ENCODE results near the gene GNB1L. TPM values are rescaled to one million over a fixed set of nuclear protein-coding genes. Genes with fewer than 3 reads are reported as not detected.

Gene GNB1L
- polyA plus RNA-seq, 3 donors from 2014 or later, result 19.1 to 30.6 (median 20.3) TPM

DNA sequence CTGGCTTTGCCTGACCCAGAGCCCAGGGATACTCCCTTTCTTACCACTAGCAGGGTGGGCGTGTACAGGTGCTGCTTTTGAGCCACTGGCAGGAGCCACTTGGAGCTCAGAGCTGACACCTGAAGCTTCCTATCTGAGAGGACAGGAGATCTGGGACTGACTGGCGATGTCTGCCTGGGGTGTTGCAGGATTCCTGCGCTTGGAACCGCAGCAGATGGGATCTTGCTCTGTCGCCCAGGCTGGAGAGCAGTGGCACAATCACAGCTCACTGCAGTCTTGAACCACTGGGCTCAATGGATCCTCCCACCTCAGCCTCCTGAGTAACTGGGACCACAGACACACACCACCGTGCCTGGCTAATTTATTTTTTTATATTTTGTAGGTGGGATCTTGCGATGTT is 113.6 kb downstream of the GNB1L start:
- Mint-ChIP-seq H3K4me1 (no peaks in the 10 kb centered on the region), H3K4me3 (no peak overlapping the region), H3K27ac (no peak overlapping the region), H3K9me3 (no peaks in the 10 kb centered on the region), H3K36me3 (no peaks in the 10 kb centered on the region), H3K27me3 (ENCODE audit: low read depth in 3 of 3) (peaks cover 0 to 2% (median 1%) of the 10 kb centered on the region in 3 donors)
- DNase-seq, result no peak

DNA sequence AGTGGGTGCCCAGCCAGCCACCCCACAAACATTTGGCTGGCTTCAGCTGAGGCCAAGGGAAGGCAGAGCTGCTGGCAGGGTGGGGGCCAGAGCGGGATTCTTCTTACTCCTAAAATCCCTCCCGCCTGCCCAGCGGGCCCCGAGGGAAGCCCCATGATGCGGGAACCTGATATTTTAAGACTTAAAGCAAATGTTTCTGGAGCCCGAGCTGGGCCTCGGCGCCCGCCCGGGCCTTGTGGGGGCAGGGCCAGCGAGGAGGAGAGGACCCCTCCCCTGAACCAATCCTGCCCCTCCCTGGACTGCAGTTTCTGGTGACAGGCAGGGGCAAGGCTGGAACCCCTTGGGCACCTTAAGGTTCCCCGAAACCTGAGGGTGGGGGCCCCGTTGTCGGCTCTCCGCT is 114.1 kb downstream of the GNB1L start:
- no peak for DNase-seq
- Mint-ChIP-seq H3K4me3 (no peak overlapping the region), H3K27ac (no peak overlapping the region), H3K36me3 (no peaks in the 10 kb centered on the region), H3K27me3 (ENCODE audit: low read depth in 3 of 3) (peaks cover 0 to 2% (median 1%) of the 10 kb centered on the region in 3 donors), H3K9me3 (no peaks in the 10 kb centered on the region), H3K4me1 (no peaks in the 10 kb centered on the region)

DNA sequence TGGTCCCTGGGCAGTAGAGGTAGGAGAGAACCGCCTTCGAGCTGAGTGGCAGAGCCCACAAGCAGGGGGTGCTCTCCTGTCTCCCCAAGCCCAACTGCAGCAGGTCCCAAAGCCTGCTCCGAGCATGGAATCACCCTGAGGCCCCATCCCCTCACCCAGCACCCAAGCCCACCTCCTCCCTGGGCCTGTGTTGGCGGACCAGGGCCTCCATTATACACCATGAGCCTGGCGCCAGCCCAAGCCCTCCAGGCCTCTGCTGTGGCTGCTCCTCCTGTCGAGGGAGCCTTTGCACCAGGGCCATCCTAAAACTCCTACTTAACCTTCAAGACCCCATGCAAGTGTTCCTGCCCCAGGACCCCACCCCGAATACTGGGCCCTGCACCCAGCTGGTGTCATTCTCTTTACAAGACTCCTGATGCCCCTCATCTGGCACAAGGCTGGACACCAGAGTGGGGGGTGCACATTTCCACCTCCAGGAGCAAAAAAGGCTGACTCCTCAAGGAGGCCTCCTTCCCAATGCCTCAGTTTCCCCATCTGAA is 114.7 kb downstream of the GNB1L start:
- H3K27ac Mint-ChIP-seq, result no peak overlapping the region
- H3K9me3 Mint-ChIP-seq, result no peaks in the 10 kb centered on the region
- peaks cover 0 to 2% (median 1%) of the 10 kb centered on the region in 3 donors for H3K27me3 Mint-ChIP-seq (ENCODE audit: low read depth in 3 of 3)
- H3K4me3 Mint-ChIP-seq, result no peak overlapping the region
- DNase-seq, result no peak
- H3K4me1 Mint-ChIP-seq, result no peaks in the 10 kb centered on the region
- no peaks in the 10 kb centered on the region for H3K36me3 Mint-ChIP-seq

DNA sequence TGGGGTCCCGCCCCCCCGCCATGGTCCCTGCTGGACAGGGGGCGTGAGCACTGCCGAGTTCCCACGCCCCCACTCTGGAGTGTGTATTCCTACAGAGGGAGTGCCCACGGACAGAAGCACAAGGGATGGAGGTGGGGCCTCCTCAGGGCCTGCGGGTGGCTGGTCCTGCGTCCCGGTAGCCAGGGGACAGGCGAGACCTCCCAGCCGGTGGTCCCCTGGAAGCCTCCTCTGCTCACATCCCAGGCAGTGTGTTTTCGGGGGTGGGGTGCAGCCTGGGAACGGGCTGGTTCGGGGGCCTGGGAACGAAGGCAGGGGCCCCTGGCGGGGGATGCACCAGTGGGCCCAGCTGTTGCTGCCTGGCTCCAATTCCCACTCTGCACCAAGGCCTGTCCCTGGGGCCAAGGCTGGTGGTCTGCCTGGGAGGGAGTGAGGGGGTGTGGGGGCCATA is 115.2 kb downstream of the GNB1L start:
- H3K27ac Mint-ChIP-seq, result no peak overlapping the region
- H3K36me3 Mint-ChIP-seq, result no peaks in the 10 kb centered on the region
- H3K9me3 Mint-ChIP-seq, result no peaks in the 10 kb centered on the region

DNA sequence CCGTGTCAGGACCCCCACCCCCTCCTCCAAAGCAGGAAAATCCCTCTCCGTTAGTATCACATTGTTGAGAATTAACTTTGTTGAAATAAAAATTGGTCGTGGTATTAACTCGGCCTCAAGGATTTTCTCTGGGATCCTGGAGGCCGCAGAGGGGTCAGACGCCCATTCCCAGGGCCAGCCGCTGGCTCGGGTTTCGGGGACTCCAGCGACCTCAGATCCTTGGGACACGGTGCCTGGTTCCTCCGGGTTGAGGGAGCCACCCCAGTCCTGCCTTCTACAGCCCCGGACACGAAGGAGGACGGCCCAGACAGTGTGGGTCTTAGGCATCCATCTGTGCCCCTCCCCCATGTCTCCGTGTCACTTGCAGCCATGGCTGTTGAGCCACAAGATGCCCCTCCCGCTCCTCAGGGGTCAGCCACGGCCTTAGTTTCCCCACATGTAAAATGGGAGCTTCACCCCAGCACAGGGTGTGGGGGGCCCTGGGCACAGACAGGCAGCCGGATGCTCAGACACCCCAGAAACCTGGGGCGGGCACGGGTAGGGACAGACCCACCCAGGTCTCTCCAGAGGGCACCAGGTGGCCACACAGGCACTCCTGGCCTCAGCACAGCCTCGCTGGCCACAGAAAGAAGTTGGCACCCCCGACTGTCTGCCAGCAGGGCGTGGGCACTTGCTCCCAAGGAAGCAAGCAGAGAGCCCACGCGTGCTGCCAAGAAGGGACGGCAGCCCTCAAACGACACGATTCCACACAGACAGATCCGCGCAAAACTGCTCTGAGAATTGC is 115.8 kb downstream of the GNB1L start:
- Mint-ChIP-seq H3K36me3 (no peaks in the 10 kb centered on the region), H3K4me3 (no peak overlapping the region)

More for the DNA sequence above, 115.2 kb downstream of the GNB1L start:
- Mint-ChIP-seq H3K4me3 (no peak overlapping the region), H3K4me1 (no peaks in the 10 kb centered on the region), H3K27me3 (ENCODE audit: low read depth in 3 of 3) (peaks cover 0 to 3% (median 2%) of the 10 kb centered on the region in 3 donors)
- no peak for DNase-seq

DNA sequence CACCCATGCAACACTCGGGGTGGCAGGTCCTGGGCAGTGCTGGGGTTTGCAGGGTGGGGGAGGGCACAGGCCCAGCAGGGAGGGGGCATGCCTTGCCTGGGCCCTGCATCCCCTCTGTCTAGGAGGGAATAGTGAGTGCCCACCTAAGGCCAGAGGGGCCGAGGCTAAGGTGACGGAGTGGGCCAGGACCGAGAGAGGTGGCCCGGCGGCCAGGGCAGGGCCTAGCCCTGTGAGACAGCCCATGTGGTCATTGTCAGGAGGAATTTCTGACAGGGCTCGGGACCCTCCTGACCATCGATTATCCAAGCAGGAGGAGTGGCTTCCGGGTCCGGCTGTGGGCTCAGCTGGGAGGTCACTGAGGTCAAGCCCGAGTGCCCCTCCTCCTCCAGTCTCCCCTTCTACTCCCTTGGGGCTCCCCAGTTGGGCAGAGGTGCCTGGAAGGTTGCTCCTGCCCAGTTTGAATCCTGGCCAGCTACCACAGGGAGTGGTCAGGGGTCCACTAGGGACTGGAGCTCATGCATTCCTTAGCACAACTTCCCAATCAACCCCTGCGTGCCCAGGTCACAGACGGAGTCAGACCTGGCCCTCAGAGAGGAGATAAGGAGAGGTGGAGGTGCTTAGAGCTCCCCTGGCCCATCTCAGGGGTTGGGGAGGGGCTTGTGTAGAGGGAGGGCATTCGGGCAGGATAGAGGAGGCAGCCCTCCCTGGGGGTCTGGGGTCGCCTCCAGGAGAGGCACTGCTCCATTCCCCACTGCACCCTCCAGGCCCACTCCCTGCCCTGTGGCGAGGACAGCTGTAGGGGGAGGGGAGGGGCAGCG is 116.6 kb downstream of the GNB1L start:
- no peaks in the 10 kb centered on the region for H3K4me1 Mint-ChIP-seq
- no peak overlapping the region for H3K4me3 Mint-ChIP-seq
- DNase-seq, result no peak
- H3K27ac Mint-ChIP-seq, result no peak overlapping the region
- no peaks in the 10 kb centered on the region for H3K9me3 Mint-ChIP-seq
- peaks cover 0 to 3% (median 0%) of the 10 kb centered on the region in 3 donors for H3K27me3 Mint-ChIP-seq (ENCODE audit: low read depth in 3 of 3)
- H3K36me3 Mint-ChIP-seq, result no peaks in the 10 kb centered on the region

More for the DNA sequence above, 115.8 kb downstream of the GNB1L start:
- Mint-ChIP-seq H3K4me1 (no peaks in the 10 kb centered on the region), H3K9me3 (no peaks in the 10 kb centered on the region), H3K27me3 (ENCODE audit: low read depth in 3 of 3) (peaks cover 0 to 3% (median 2%) of the 10 kb centered on the region in 3 donors), H3K27ac (no peak overlapping the region)
- no peak for DNase-seq

DNA sequence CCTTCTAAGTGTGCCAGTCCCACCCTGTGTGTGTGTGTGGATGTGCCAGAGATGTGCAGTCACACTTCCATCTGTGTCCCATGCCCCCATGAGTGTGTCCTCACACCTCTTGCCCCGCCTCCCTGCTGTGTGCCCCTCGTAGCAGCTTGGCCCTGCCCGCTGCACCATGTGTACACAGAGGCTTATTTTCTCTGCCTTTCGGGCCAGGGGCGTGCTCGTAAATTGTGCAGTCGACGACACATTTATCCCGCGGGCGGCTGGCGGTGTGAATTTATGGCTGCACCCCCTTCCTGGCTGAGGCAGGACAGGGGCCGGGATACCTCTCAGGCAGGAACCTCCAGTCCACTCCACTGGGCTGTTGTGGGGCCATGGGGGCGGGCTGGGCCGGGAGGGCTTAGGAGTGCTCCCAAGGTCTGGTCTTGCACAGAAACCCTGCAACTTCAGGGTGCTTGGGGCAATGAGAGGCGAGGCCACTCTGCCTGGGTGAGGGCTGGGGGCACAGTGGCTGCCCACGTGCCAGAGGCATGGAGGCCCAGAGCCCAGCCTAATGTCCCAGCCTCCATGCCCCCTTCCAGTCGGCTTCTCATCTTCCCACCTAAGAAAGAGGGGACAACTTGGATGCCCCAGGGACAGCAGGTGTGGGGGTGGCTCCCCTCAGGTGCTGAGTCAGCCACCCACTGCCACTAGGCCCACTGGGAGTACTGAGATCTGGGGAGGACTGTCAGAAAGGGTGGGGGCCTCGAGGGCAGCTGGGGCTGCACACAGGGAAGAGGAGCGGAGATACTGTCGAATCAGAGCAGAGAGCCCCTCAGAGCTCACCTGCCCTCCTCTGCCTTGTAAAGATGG is 118.8 kb downstream of the GNB1L start:
- no peak for DNase-seq
- H3K4me1 Mint-ChIP-seq, result no peaks in the 10 kb centered on the region
- no peak overlapping the region for H3K4me3 Mint-ChIP-seq
- no peak overlapping the region for H3K27ac Mint-ChIP-seq
- H3K27me3 Mint-ChIP-seq (ENCODE audit: low read depth in 3 of 3), result peaks cover 0 to 3% (median 2%) of the 10 kb centered on the region in 3 donors
- no peaks in the 10 kb centered on the region for H3K9me3 Mint-ChIP-seq
- no peaks in the 10 kb centered on the region for H3K36me3 Mint-ChIP-seq

DNA sequence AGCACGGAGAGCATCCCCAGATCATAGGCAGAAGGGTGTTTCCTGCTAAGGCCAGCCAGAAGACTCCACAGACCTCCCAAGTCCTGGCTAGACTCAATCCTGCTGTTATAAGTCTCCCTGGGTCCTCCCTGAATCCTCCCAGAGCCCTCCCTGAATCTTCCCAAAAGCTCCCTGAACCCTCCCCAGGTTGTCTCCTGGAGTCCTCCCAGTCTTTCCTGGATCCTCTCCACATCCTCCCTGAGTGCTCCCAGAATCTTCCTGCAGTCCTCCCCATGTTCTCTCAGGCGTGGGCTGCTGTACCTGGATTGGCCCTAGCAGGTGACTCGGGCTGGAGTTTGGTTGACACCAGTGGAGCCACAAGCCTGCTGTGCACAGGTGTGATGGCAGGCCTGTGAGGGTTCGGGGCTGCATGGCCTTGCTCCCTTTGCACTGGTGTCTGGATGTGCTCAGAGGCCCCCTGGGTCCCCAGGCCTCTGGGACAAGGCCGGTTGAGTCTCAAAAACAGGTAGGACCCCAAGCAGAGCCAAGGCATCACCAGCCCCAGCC is 119.8 kb downstream of the GNB1L start:
- no peak for DNase-seq
- H3K27ac Mint-ChIP-seq, result no peak overlapping the region
- no peaks in the 10 kb centered on the region for H3K36me3 Mint-ChIP-seq
- no peak overlapping the region for H3K4me3 Mint-ChIP-seq
- H3K9me3 Mint-ChIP-seq, result no peaks in the 10 kb centered on the region
- peaks cover 0 to 4% (median 3%) of the 10 kb centered on the region in 3 donors for H3K27me3 Mint-ChIP-seq (ENCODE audit: low read depth in 3 of 3)
- H3K4me1 Mint-ChIP-seq, result peaks cover 0 to 2% of the 10 kb centered on the region in 2 donors

DNA sequence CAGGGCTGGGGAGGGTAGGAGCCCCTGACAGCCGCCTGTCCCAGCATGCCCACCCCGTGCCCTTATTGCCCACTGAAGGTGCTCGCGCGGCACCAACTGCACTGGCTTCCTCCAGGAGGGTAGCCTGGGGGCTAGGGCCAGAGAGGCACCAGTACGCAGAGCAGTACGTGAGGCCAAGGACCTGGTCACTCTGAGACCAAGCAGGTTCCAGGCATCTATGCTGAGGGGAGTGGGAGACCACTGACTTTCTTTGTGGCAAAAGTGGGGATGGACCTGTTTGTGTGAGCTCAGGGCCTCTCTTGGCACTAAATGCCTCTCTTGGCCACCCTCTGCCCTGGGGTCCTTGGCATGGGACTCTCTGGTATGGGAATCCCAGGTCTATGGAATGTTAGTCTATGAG is 120.5 kb downstream of the GNB1L start:
- Mint-ChIP-seq H3K4me1 (peaks cover 0 to 2% of the 10 kb centered on the region in 2 donors), H3K4me3 (no peak overlapping the region), H3K27ac (no peak overlapping the region), H3K27me3 (ENCODE audit: low read depth in 3 of 3) (peaks cover 0 to 4% (median 3%) of the 10 kb centered on the region in 3 donors), H3K36me3 (no peaks in the 10 kb centered on the region), H3K9me3 (no peaks in the 10 kb centered on the region)
- DNase-seq, result no peak

DNA sequence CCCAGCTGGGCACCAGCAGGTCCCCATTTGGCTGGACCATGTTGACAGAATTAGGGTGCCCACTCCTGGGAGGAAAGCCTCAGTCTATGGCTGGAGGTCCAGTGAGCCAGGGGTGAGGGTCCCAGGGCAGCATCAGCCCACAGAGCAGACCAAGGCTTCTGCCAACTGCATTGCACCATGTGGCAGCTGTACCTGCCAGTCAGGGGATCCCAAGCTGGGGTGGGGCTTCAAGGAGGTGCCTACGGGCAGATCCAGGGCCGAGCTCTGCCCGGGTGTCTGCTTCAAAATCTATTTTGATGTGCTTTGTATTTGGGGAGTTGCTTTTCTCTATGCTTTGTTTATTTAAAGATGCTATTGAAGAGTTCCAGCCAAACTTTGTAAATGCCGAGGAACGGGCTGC is 120.9 kb downstream of the GNB1L start:
- H3K9me3 Mint-ChIP-seq, result no peaks in the 10 kb centered on the region
- peaks cover 0 to 2% of the 10 kb centered on the region in 2 donors for H3K4me1 Mint-ChIP-seq
- H3K27me3 Mint-ChIP-seq (ENCODE audit: low read depth in 3 of 3), result peaks cover 0 to 4% (median 3%) of the 10 kb centered on the region in 3 donors
- no peaks in the 10 kb centered on the region for H3K36me3 Mint-ChIP-seq
- H3K27ac Mint-ChIP-seq, result no peak overlapping the region
- no peak overlapping the region for H3K4me3 Mint-ChIP-seq
- DNase-seq, result no peak

Data from immature natural killer cell (primary cell).